ENCODE measurements around the gene HS3ST4. TPM values are rescaled to one million over a fixed set of nuclear protein-coding genes. Genes with fewer than 3 reads are reported as not detected.

HS3ST4 gene
- total and polyA plus RNA-seq, 2 of the 4 experiments (the other 2 are of a cell fraction) = not detected

DNA sequence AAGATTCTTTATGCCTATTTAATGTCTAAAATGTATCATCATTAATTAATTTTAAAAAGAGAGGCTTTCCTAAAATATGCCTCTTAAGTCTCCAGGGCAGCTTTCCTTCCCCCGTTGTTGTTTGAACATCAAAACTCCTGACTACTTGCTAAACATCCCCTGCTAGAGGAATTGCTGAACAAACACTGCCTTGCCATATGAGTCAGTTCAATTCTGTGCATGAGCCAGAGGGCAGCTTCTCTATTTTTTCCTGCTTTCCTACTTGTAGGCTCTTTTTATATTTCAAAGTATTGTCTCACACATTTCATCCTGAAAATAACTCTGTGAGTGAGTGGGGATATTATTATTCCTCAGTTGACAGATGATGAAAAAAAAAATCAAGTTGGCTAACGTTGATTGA, 143.4 kb downstream of the HS3ST4 start:
- DNase-seq (no peak), ATAC-seq (ENCODE audit: low read depth) (no peak)
- Histone ChIP-seq H4K20me1 (ENCODE audit: insufficient read depth, low read length) (no peaks in the 10 kb centered on the region), H2BK5ac (ENCODE audit: low read depth, low read length, poor library complexity, severe bottlenecking) (no peak overlapping the region), H3K27me3 (ENCODE audit: control insufficient read depth, insufficient read depth, low read length) (no peaks in the 10 kb centered on the region), H3K4me3 (ENCODE audit: insufficient read depth, low read depth, low read length) (no peak overlapping the region), H4K91ac (ENCODE audit: insufficient read depth, low read depth, low read length) (no peak overlapping the region), H4K5ac (ENCODE audit: low read depth, low read length) (no peak overlapping the region), H3K56ac (ENCODE audit: extremely low read depth, insufficient read depth, low read length) (no peak overlapping the region), H3K4me1 (ENCODE audit: control insufficient read depth, insufficient read depth, low read length) (no peaks in the 10 kb centered on the region), H3K23ac (ENCODE audit: low read depth, low read length) (no peak overlapping the region), H3K9me1 (ENCODE audit: insufficient read depth, low read length) (no peaks in the 10 kb centered on the region), H3K36me3 (ENCODE audit: control insufficient read depth, insufficient read depth, low read length) (no peaks in the 10 kb centered on the region), H3K79me1 (ENCODE audit: low read depth in 1 of 2, low read length in 2 of 2) (no peaks in the 10 kb centered on the region), H3K4me2 (ENCODE audit: low read depth, low read length) (no peak overlapping the region), H2AFZ (replicated peaks; ENCODE audit: low read length, poor library complexity) (no peak overlapping the region), H3K9me3 (ENCODE audit: control insufficient read depth, insufficient read depth, low read length) (no peaks in the 10 kb centered on the region), H3K14ac (replicated peaks; ENCODE audit: low read depth, low read length) (no peak overlapping the region), H2BK20ac (ENCODE audit: low read depth, low read length) (no peak overlapping the region), H3K4ac (ENCODE audit: low read depth, low read length) (no peak overlapping the region), H2AK9ac (replicated peaks; ENCODE audit: low read depth, low read length, poor library complexity) (no peak overlapping the region), H2BK15ac (ENCODE audit: low read depth, low read length) (no peak overlapping the region), H3K9ac (ENCODE audit: low read depth, low read length) (no peak overlapping the region), H2AK5ac (ENCODE audit: low read depth, low read length) (no peak overlapping the region), H3K18ac (ENCODE audit: low read depth, low read length) (no peak overlapping the region), H4K8ac (ENCODE audit: low read depth in 2 of 2, low read length in 2 of 2) (no peak overlapping the region), H2BK120ac (ENCODE audit: low read depth, low read length) (no peak overlapping the region), H3K27ac (ENCODE audit: insufficient read depth, low read length) (no peak overlapping the region)
- POLR2A ChIA-PET (ENCODE audit: unreplicated experiment) = no interaction called here
- intact Hi-C loops (cut with micrococcal nuclease) (no loop called here), dilution Hi-C loops (cut with HindIII; ENCODE audit: low sequenced_read_pairs, unreplicated experiment) (no loop called here), in situ Hi-C loops (cut with MboI; ENCODE audit: low sequenced_read_pairs) (loop anchor here (5.0 to 25.0 kb wide), 3 partner anchors 1277 to 1627 kb away; no protein-coding TSS in a partner anchor)
- WGBS, 2 experiments (ENCODE audit: extremely low coverage in 2 of 2, insufficient read length in 1 of 2) = no CpG with 5 or more reads among the region's 2 CpGs
- CTCF ChIA-PET = no interaction called here
- TF ChIP-seq, protein P1, sequence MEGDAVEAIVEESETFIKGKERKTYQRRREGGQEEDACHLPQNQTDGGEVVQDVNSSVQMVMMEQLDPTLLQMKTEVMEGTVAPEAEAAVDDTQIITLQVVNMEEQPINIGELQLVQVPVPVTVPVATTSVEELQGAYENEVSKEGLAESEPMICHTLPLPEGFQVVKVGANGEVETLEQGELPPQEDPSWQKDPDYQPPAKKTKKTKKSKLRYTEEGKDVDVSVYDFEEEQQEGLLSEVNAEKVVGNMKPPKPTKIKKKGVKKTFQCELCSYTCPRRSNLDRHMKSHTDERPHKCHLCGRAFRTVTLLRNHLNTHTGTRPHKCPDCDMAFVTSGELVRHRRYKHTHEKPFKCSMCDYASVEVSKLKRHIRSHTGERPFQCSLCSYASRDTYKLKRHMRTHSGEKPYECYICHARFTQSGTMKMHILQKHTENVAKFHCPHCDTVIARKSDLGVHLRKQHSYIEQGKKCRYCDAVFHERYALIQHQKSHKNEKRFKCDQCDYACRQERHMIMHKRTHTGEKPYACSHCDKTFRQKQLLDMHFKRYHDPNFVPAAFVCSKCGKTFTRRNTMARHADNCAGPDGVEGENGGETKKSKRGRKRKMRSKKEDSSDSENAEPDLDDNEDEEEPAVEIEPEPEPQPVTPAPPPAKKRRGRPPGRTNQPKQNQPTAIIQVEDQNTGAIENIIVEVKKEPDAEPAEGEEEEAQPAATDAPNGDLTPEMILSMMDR (conservative IDR thresholded peaks at IDR 0.05; ENCODE audit: low read depth, low read length) = no peak
- no peak for TF ChIP-seq NFE2L2 (IDR thresholded peaks at IDR 0.05; ENCODE audit: low read depth, low read length)
- no peak for TF ChIP-seq BHLHE40 (IDR thresholded peaks at IDR 0.05; ENCODE audit: low read depth, low read length)
- TF ChIP-seq CEBPB (IDR thresholded peaks at IDR 0.05; ENCODE audit: low read depth, low read length) = no peak
- no peak for TF ChIP-seq CHD1 (IDR thresholded peaks at IDR 0.05; ENCODE audit: low read depth, low read length)
- no peak for TF ChIP-seq RFX5 (IDR thresholded peaks at IDR 0.05; ENCODE audit: low read depth, low read length)
- no peak for TF ChIP-seq MXI1 (IDR thresholded peaks at IDR 0.05; ENCODE audit: borderline replicate concordance, low read depth, low read length)
- no peak for TF ChIP-seq RAD21 (IDR thresholded peaks at IDR 0.05; ENCODE audit: low read length)
- TF ChIP-seq FOS (IDR thresholded peaks at IDR 0.05; ENCODE audit: low read depth, low read length) = no peak
- no peak for TF ChIP-seq RCOR1 (IDR thresholded peaks at IDR 0.05; ENCODE audit: insufficient replicate concordance, low read length)
- TF ChIP-seq, protein P2, sequence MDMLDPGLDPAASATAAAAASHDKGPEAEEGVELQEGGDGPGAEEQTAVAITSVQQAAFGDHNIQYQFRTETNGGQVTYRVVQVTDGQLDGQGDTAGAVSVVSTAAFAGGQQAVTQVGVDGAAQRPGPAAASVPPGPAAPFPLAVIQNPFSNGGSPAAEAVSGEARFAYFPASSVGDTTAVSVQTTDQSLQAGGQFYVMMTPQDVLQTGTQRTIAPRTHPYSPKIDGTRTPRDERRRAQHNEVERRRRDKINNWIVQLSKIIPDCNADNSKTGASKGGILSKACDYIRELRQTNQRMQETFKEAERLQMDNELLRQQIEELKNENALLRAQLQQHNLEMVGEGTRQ (IDR thresholded peaks at IDR 0.05; ENCODE audit: low read depth, low read length) = no peak
- TF ChIP-seq, protein P3, sequence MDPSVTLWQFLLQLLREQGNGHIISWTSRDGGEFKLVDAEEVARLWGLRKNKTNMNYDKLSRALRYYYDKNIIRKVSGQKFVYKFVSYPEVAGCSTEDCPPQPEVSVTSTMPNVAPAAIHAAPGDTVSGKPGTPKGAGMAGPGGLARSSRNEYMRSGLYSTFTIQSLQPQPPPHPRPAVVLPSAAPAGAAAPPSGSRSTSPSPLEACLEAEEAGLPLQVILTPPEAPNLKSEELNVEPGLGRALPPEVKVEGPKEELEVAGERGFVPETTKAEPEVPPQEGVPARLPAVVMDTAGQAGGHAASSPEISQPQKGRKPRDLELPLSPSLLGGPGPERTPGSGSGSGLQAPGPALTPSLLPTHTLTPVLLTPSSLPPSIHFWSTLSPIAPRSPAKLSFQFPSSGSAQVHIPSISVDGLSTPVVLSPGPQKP (IDR thresholded peaks at IDR 0.05; ENCODE audit: borderline replicate concordance, low read depth, low read length) = no peak
- no peak for TF ChIP-seq MAZ (IDR thresholded peaks at IDR 0.05; ENCODE audit: borderline replicate concordance, low read depth, low read length)
- TF ChIP-seq POLR2A (IDR thresholded peaks at IDR 0.05; ENCODE audit: low read depth, low read length) = no peak
- no peak for TF ChIP-seq MAFK (IDR thresholded peaks at IDR 0.05; ENCODE audit: low read depth, low read length)
- TF ChIP-seq SMC3 (IDR thresholded peaks at IDR 0.05; ENCODE audit: low read depth, low read length) = no peak
- BruUV-seq (replicated peaks) = no TSS peak

Measured in IMR-90 (cell line).